Measurements from ENCODE around the gene TP53I13.

GRCh38 chr17:29583324-29584248 lies 15.1 kb downstream of the TP53I13 start:
- no peak for TF ChIP-seq POLR2A (IDR thresholded peaks at IDR 0.05; ENCODE audit: low read depth, low read length)
- TF ChIP-seq, protein P1, sequence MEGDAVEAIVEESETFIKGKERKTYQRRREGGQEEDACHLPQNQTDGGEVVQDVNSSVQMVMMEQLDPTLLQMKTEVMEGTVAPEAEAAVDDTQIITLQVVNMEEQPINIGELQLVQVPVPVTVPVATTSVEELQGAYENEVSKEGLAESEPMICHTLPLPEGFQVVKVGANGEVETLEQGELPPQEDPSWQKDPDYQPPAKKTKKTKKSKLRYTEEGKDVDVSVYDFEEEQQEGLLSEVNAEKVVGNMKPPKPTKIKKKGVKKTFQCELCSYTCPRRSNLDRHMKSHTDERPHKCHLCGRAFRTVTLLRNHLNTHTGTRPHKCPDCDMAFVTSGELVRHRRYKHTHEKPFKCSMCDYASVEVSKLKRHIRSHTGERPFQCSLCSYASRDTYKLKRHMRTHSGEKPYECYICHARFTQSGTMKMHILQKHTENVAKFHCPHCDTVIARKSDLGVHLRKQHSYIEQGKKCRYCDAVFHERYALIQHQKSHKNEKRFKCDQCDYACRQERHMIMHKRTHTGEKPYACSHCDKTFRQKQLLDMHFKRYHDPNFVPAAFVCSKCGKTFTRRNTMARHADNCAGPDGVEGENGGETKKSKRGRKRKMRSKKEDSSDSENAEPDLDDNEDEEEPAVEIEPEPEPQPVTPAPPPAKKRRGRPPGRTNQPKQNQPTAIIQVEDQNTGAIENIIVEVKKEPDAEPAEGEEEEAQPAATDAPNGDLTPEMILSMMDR (IDR thresholded peaks at IDR 0.05; ENCODE audit: extremely low read depth in 1 of 2, insufficient read depth in 1 of 2, low read depth in 1 of 2, low read length in 2 of 2), result no peak
